PFSK-1 (cell line): ENCODE data around the gene STK17B.

Experiments
- FOXP2 ChIP-seq: optimal IDR thresholded peaks from 2 replicates; pipeline ENCODE3; 2011; ENCODE audit warnings: borderline replicate concordance, control low read depth, inconsistent platforms; ENCODE audit not compliant: insufficient read depth; ENCODE audit errors: extremely low read length, extremely low read depth
- POLR2AphosphoS5 ChIP-seq: IDR thresholded peaks from 2 replicates; pipeline ENCODE4 v1.6.1; 2012; ENCODE audit warnings: low read depth, mild to moderate bottlenecking, control low read depth, low read length, moderate library complexity
- SIN3A ChIP-seq: IDR thresholded peaks from 2 replicates; pipeline ENCODE4 v1.6.1; 2012; ENCODE audit warnings: mild to moderate bottlenecking, low read length, moderate library complexity, borderline replicate concordance; ENCODE audit not compliant: insufficient read depth
- TAF1 ChIP-seq: IDR thresholded peaks from 2 replicates; pipeline ENCODE4 v1.6.1; 2012; ENCODE audit warnings: low read length, control low read depth, borderline replicate concordance; ENCODE audit not compliant: insufficient read depth

DNA sequence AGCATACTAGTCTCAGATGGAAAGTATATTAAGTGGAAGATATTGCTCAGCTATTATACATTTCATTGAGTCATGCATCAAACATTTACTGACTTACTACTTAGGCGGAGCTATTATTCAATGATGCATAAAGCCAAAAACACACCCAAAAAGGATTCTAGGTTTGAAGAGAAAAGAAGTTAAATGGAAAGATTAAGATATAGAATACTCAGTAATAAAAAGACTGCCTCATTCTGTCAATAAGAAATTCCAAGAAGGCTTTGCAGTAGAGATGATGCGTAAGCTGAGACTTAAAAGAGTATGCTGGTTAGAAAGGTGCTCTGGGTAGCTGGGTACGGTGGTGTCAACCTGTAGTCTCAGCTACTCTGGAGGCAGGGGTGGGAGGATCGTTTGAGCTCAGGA is 27.6 kb downstream of the STK17B start:
- TF ChIP-seq FOXP2, result no peak
- no peak for TF ChIP-seq POLR2AphosphoS5
- no peak for TF ChIP-seq SIN3A
- TF ChIP-seq TAF1, result no peak
